Tibial nerve (tissue), 4 donors: ENCODE results near the gene HK2.

ENCODE experiments used
- CTCF ChIP-seq, 5 experiments: fragments of 200-600 bp in 3 of 5; fragments of 450-650 bp in 2 of 5; sonication (generic) in 3 of 5; IDR thresholded peaks; one replicate each; pipeline ENCODE4 v1.5.1; 2016 to 2019; ENCODE audit warnings: antibody characterized with exemption in 5 of 5, mild to moderate bottlenecking in 3 of 5, moderate library complexity in 2 of 5
- EP300 ChIP-seq, 2 donors: sonication (generic); formaldehyde crosslinking; IDR thresholded peaks; one replicate each; pipeline ENCODE4 v1.6.1; 2017; ENCODE audit warnings: antibody characterized with exemption in 2 of 2, mild to moderate bottlenecking in 1 of 2
- POLR2A ChIP-seq, 2 donors: fragments of 450-650 bp; IDR thresholded peaks; one replicate each; pipeline ENCODE4 v1.6.1; 2017; ENCODE audit warnings: antibody characterized with exemption in 2 of 2, mild to moderate bottlenecking in 2 of 2, moderate library complexity in 2 of 2

DNA sequence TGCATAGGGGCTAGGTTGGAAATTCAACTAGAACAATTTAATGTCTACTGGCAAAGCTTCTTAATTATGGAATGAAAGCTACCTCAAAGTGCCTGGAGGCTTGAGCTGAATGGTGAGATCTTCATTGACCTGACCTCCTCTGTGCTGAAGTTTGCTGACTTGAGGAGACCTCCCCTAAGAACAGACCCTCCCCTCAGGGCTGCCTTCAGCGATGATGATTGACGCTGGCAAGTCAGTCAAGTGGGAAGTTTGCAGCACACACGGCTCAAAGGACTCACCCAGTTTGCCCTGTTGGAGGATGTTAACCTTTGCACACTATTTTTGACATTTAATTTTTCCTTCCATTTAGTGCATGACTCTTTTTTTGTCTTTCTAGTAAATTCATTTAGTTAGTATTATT is 107.4 kb downstream of the HK2 start:
- TF ChIP-seq CTCF (IDR thresholded peaks at IDR 0.05), result no peak
- TF ChIP-seq POLR2A (IDR thresholded peaks at IDR 0.05), result no peak
- no peak for TF ChIP-seq EP300 (IDR thresholded peaks at IDR 0.05)
